ENCODE data around the gene DPM2. TPM values are rescaled to one million over a fixed set of nuclear protein-coding genes. Genes with fewer than 3 reads are reported as not detected.

The DPM2 gene
- total and polyA plus RNA-seq, 2 of the 4 experiments (the other 2 are of a cell fraction): 10.8 to 60.6 TPM

DNA sequence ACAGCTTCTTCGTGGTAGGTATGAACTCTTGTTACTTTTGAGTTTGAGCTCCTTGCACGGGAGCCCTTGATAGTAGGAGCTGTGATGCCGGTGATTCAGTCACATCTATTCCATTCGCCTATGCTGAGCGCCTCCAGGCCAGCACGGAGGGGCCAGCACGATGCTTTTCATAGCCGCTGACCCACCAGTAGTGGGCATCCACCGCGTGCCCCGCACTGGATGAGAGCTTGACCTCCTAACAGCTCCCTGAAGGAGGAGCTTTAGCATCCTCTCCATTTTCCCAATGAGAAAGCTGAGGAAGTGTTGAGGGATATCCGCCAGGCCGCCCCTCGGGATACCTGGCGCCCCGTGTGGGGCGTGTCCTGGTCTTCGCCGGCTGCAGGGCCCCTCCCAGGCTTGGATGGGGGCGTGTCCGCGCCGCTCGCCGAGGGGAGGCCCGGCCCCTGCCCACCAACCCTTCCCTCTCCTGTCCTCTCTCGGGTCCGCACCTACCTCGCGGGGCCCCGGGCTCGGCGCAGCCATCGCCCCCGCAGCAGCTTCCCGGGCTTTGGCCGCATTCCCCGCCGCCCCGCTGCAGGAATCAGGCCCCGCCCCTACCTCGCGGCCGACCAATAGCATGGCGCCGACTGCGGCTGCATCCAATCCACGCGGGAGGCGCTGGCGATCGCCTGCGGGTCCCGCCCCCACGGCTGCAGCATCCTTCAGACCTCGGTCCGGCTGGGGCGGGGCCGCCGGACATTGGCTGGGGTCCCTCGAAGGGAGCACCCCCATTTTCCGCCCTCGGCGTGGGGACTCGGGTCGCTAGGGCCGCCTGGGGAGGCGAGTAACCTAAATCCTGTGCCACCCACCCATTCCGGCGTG lies 7.2 kb downstream of the DPM2 start, which contains the start of gene PIP5KL1:
TSS of gene PIP5KL1 (minus strand) at position 547 of the 861 bp plus-strand sequence. CDS start at position 522, 25 bp downstream.
- Histone ChIP-seq H3K27ac (ENCODE audit: insufficient read depth, low read length) (peak within 1 kb of the TSS; percentile 23), H3K4ac (ENCODE audit: low read depth, low read length) (peak within 1 kb of the TSS; percentile 57), H2BK15ac (ENCODE audit: low read depth, low read length) (peak within 1 kb of the TSS; percentile 19; the same call in 1 of the 3 replicates), H4K91ac (ENCODE audit: insufficient read depth, low read depth, low read length) (peak within 1 kb of the TSS; percentile 57), H4K5ac (ENCODE audit: low read depth, low read length) (peak within 1 kb of the TSS; percentile 32), H3K4me1 (ENCODE audit: control insufficient read depth, insufficient read depth, low read length) (peaks cover 8% of the 10 kb centered on the region), H2AFZ (replicated peaks; ENCODE audit: low read length, poor library complexity) (peak within 1 kb of the TSS; percentile 92), H2BK5ac (ENCODE audit: low read depth, low read length, poor library complexity, severe bottlenecking) (peak within 1 kb of the TSS; percentile 59), H3K56ac (ENCODE audit: extremely low read depth, insufficient read depth, low read length) (no peak within 1 kb of the TSS; the same call in 1 of the 2 replicates), H2AK9ac (replicated peaks; ENCODE audit: low read depth, low read length, poor library complexity) (peak within 1 kb of the TSS; percentile 97), H4K8ac (ENCODE audit: low read depth in 2 of 2, low read length in 2 of 2) (peak within 1 kb of the TSS; percentile 20 to 83; a peak in 3 of 4 replicates), H2BK20ac (ENCODE audit: low read depth, low read length) (0 out of 2 replicates have a peak within 1 kb of the TSS, but pooled peaks have one; percentile 16), H3K4me3 (ENCODE audit: insufficient read depth, low read depth, low read length) (peak within 1 kb of the TSS; percentile 60), H3K9me1 (ENCODE audit: insufficient read depth, low read length) (peaks cover 24% of the 10 kb centered on the region), H3K79me1 (ENCODE audit: low read depth in 1 of 2, low read length in 2 of 2) (peaks cover 0 to 33% of the 10 kb centered on the region in 2 experiments; a peak in 2 of 4 replicates), H2BK120ac (ENCODE audit: low read depth, low read length) (peak within 1 kb of the TSS; percentile 65), H3K9me3 (ENCODE audit: control insufficient read depth, insufficient read depth, low read length) (no peaks in the 10 kb centered on the region), H3K18ac (ENCODE audit: low read depth, low read length) (peak within 1 kb of the TSS; percentile 33), H2AK5ac (ENCODE audit: low read depth, low read length) (peak within 1 kb of the TSS; percentile 89), H3K9ac (ENCODE audit: low read depth, low read length) (peak within 1 kb of the TSS; percentile 35), H4K20me1 (ENCODE audit: insufficient read depth, low read length) (peaks cover 15% of the 10 kb centered on the region), H3K23ac (ENCODE audit: low read depth, low read length) (peak within 1 kb of the TSS; percentile 89), H3K14ac (replicated peaks; ENCODE audit: low read depth, low read length) (peak within 1 kb of the TSS; percentile 68), H3K36me3 (ENCODE audit: control insufficient read depth, insufficient read depth, low read length) (peaks cover 2% of the 10 kb centered on the region), H3K27me3 (ENCODE audit: control insufficient read depth, insufficient read depth, low read length) (no peaks in the 10 kb centered on the region), H3K4me2 (ENCODE audit: low read depth, low read length) (peak within 1 kb of the TSS; percentile 85)
- POLR2A ChIA-PET (ENCODE audit: unreplicated experiment): interaction anchor here (0.7 kb wide), 1 partner anchor 38 kb away, joined by 3 read pairs; no protein-coding TSS in a partner anchor
- CTCF ChIA-PET: no interaction called here
- dilution Hi-C loops (cut with HindIII; ENCODE audit: low sequenced_read_pairs, unreplicated experiment): no loop called here
- WGBS, 2 experiments (ENCODE audit: extremely low coverage in 2 of 2, insufficient read length in 1 of 2): 1% methylated on average over 30 of the region's 70 CpGs; no CpG with 5 or more reads in 1 of the 2 experiments
- TF ChIP-seq RCOR1 (IDR thresholded peaks at IDR 0.05; ENCODE audit: insufficient replicate concordance, low read length) (peak; percentile 21), MAZ (IDR thresholded peaks at IDR 0.05; ENCODE audit: borderline replicate concordance, low read depth, low read length) (no peak), RFX5 (IDR thresholded peaks at IDR 0.05; ENCODE audit: low read depth, low read length) (peak; percentile 19; the same call in 1 of the 2 replicates), SMC3 (IDR thresholded peaks at IDR 0.05; ENCODE audit: low read depth, low read length) (no peak), RAD21 (IDR thresholded peaks at IDR 0.05; ENCODE audit: low read length) (no peak)
- TF ChIP-seq, protein P1, sequence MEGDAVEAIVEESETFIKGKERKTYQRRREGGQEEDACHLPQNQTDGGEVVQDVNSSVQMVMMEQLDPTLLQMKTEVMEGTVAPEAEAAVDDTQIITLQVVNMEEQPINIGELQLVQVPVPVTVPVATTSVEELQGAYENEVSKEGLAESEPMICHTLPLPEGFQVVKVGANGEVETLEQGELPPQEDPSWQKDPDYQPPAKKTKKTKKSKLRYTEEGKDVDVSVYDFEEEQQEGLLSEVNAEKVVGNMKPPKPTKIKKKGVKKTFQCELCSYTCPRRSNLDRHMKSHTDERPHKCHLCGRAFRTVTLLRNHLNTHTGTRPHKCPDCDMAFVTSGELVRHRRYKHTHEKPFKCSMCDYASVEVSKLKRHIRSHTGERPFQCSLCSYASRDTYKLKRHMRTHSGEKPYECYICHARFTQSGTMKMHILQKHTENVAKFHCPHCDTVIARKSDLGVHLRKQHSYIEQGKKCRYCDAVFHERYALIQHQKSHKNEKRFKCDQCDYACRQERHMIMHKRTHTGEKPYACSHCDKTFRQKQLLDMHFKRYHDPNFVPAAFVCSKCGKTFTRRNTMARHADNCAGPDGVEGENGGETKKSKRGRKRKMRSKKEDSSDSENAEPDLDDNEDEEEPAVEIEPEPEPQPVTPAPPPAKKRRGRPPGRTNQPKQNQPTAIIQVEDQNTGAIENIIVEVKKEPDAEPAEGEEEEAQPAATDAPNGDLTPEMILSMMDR (conservative IDR thresholded peaks at IDR 0.05; ENCODE audit: low read depth, low read length): 0 out of 2 replicates have a peak, but pooled peaks have one; percentile 10
- in situ Hi-C loops (cut with MboI; ENCODE audit: low sequenced_read_pairs): no loop called here
- ATAC-seq (ENCODE audit: low read depth): peak; percentile 94
- peak; percentile 82 for DNase-seq
- intact Hi-C loops (cut with micrococcal nuclease): no loop called here
- BruUV-seq (replicated peaks): no TSS peak

Measured in IMR-90 (cell line).